ENCODE results near the gene CARD14. TPM values are rescaled to one million over a fixed set of nuclear protein-coding genes. Genes with fewer than 3 reads are reported as not detected.

The CARD14 gene
- total RNA-seq, 1 donor from 2014 or later: 0.64 TPM

DNA sequence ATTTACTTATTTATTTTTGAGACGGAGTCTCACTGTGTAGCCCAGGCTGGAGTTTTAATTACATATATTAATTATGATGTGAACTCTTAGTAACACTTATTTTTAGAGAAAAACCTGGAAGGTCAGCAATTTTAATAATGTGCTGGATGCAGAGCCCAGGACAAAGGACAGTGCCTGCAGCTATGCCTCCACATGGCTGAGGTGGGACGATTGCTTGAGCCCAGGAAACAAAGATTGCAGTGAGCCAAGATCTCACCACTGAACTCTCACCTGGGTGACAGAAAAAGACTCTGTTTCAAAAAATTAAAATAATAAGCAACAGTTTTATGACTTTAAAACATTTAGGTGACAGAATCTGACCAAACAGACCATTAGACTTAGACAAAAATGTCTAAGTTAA, 11.0 kb upstream of the CARD14 start:
- H3K9me3 Mint-ChIP-seq (ENCODE audit: unreplicated experiment): no peaks in the 10 kb centered on the region
- H3K4me1 Mint-ChIP-seq (ENCODE audit: unreplicated experiment): peaks cover 2% of the 10 kb centered on the region
- H3K36me3 Mint-ChIP-seq (ENCODE audit: low read depth, unreplicated experiment): peaks cover 6% of the 10 kb centered on the region
- TF ChIP-seq, protein P1, sequence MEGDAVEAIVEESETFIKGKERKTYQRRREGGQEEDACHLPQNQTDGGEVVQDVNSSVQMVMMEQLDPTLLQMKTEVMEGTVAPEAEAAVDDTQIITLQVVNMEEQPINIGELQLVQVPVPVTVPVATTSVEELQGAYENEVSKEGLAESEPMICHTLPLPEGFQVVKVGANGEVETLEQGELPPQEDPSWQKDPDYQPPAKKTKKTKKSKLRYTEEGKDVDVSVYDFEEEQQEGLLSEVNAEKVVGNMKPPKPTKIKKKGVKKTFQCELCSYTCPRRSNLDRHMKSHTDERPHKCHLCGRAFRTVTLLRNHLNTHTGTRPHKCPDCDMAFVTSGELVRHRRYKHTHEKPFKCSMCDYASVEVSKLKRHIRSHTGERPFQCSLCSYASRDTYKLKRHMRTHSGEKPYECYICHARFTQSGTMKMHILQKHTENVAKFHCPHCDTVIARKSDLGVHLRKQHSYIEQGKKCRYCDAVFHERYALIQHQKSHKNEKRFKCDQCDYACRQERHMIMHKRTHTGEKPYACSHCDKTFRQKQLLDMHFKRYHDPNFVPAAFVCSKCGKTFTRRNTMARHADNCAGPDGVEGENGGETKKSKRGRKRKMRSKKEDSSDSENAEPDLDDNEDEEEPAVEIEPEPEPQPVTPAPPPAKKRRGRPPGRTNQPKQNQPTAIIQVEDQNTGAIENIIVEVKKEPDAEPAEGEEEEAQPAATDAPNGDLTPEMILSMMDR (IDR thresholded peaks at IDR 0.05; ENCODE audit: unreplicated experiment): no peak
- no peak for DNase-seq (ENCODE audit: low spot score)
- H3K27me3 Mint-ChIP-seq (ENCODE audit: unreplicated experiment): peaks cover 4% of the 10 kb centered on the region
- H3K4me3 Mint-ChIP-seq (ENCODE audit: unreplicated experiment): no peak overlapping the region
- H3K27ac Mint-ChIP-seq (ENCODE audit: unreplicated experiment): no peak overlapping the region

DNA sequence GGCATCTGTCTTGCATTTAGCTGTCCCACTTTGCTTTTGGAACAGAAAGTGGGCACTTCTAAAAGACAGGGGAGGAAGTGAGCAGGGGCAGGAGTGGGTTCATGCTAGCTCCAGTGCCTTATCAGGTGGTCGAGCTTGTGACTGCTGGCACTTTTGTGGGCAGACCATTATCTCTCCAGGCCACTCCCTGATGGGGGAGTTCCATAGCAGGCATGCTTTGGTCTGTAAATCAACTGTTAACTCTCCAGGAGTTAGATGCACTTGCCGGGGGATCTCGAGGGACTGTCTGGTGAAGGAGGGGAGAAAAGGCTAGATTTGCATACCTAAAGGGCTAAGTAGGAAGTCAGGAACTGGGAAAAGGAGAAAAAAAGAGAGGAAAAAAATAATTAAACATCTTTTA, 9.3 kb upstream of the CARD14 start:
- no peak overlapping the region for H3K4me3 Mint-ChIP-seq (ENCODE audit: unreplicated experiment)
- H3K36me3 Mint-ChIP-seq (ENCODE audit: low read depth, unreplicated experiment): peaks cover 6% of the 10 kb centered on the region
- no peaks in the 10 kb centered on the region for H3K9me3 Mint-ChIP-seq (ENCODE audit: unreplicated experiment)
- peaks cover 4% of the 10 kb centered on the region for H3K27me3 Mint-ChIP-seq (ENCODE audit: unreplicated experiment)
- TF ChIP-seq, protein P1 (IDR thresholded peaks at IDR 0.05; ENCODE audit: unreplicated experiment): no peak
- no peak for DNase-seq (ENCODE audit: low spot score)
- H3K27ac Mint-ChIP-seq (ENCODE audit: unreplicated experiment): no peak overlapping the region
- peaks cover 2% of the 10 kb centered on the region for H3K4me1 Mint-ChIP-seq (ENCODE audit: unreplicated experiment)

DNA sequence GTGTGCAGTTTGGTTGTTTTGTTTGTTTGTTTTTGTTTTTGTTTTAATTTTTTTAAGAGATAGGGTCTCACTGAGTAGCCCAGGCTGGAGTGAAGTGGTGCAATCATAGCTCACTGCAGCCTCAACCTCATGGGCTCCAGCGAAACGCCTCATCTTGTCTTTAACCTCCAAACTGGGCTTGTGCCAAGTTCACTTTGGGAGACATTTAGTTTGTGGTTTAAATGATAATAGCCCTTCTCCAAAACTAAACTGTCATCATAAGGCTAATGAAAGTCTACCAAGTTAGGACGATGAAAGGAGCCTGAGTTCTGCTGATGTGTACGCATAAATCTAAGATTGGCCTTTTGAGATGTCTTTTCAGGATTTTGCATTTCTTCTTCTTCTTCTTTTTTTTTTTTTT, 6.5 kb upstream of the CARD14 start:
- H3K4me1 Mint-ChIP-seq (ENCODE audit: unreplicated experiment): peaks cover 2% of the 10 kb centered on the region
- H3K27ac Mint-ChIP-seq (ENCODE audit: unreplicated experiment): no peak overlapping the region

DNA sequence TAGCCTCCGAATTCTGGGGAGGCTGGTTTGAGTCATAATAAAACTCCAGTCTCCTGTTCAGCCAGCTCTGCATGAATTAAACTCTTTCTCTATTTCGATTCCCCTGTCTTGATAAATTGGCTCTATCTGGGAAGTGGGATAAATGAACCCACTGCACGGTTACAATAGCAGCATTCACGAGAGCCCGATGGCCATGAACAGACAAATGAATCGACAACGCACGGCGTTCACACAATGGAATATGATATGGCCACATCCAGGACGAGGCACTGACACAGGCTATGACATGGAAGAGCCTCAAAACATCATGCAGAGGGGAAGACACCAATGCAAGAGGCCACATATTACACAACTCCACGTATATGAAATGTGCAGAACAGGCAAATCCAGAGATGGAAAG, 5.6 kb upstream of the CARD14 start:
- no peaks in the 10 kb centered on the region for H3K9me3 Mint-ChIP-seq (ENCODE audit: unreplicated experiment)
- peaks cover 3% of the 10 kb centered on the region for H3K36me3 Mint-ChIP-seq (ENCODE audit: low read depth, unreplicated experiment)
- TF ChIP-seq, protein P1 (IDR thresholded peaks at IDR 0.05; ENCODE audit: unreplicated experiment): no peak
- H3K27me3 Mint-ChIP-seq (ENCODE audit: unreplicated experiment): peaks cover 7% of the 10 kb centered on the region
- H3K4me1 Mint-ChIP-seq (ENCODE audit: unreplicated experiment): peaks cover 2% of the 10 kb centered on the region
- no peak overlapping the region for H3K27ac Mint-ChIP-seq (ENCODE audit: unreplicated experiment)
- DNase-seq (ENCODE audit: low spot score): no peak
- H3K4me3 Mint-ChIP-seq (ENCODE audit: unreplicated experiment): no peak overlapping the region

More for the DNA sequence above, 6.5 kb upstream of the CARD14 start:
- Mint-ChIP-seq H3K36me3 (ENCODE audit: low read depth, unreplicated experiment) (no peaks in the 10 kb centered on the region), H3K27me3 (ENCODE audit: unreplicated experiment) (peaks cover 7% of the 10 kb centered on the region), H3K9me3 (ENCODE audit: unreplicated experiment) (no peaks in the 10 kb centered on the region), H3K4me3 (ENCODE audit: unreplicated experiment) (no peak overlapping the region)
- TF ChIP-seq, protein P1 (IDR thresholded peaks at IDR 0.05; ENCODE audit: unreplicated experiment): no peak
- no peak for DNase-seq (ENCODE audit: low spot score)

DNA sequence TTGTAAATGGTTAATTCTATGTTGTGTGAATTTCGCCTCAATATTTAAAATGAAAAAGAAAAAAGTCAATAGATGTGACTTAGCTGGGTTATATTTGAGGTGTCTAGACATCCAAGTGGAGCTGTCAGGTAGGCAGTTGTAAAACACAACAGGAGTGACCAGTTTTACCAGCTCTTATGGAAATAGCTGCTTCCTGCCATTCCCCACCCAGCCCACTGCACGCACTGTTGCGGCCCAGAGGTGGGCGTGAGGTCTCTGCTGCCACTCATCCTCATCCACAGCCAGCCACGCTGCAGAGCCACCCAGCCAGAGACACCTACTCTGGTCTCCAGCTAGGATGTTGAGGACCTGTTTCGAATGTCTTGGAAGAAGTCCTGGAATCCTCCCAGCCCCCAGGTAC, 3.4 kb upstream of the CARD14 start:
- DNase-seq (ENCODE audit: low spot score): no peak
- Mint-ChIP-seq H3K36me3 (ENCODE audit: low read depth, unreplicated experiment) (peaks cover 6% of the 10 kb centered on the region), H3K9me3 (ENCODE audit: unreplicated experiment) (no peaks in the 10 kb centered on the region), H3K27ac (ENCODE audit: unreplicated experiment) (no peak overlapping the region), H3K4me3 (ENCODE audit: unreplicated experiment) (no peak overlapping the region), H3K4me1 (ENCODE audit: unreplicated experiment) (no peaks in the 10 kb centered on the region), H3K27me3 (ENCODE audit: unreplicated experiment) (peaks cover 10% of the 10 kb centered on the region)
- TF ChIP-seq, protein P1 (IDR thresholded peaks at IDR 0.05; ENCODE audit: unreplicated experiment): no peak

All from endothelial cell (in vitro differentiated cells).